Measurements from ENCODE around the gene IFT81. TPM values are rescaled to one million over a fixed set of nuclear protein-coding genes. Genes with fewer than 3 reads are reported as not detected.

Gene IFT81
- total and polyA plus RNA-seq, 2 donors from 2014 or later = 6.5 to 16.6 TPM

GRCh38 chr12:110088936-110089335, 35.2 kb upstream of the IFT81 start:
- no peak overlapping the region for H3K9ac ChIP-seq (ENCODE audit: low read length in 3 of 3)
- no peak for DNase-seq
- H3K27ac ChIP-seq (ENCODE audit: low read depth in 2 of 2, low read length in 2 of 2) = no peak overlapping the region
- no peaks in the 10 kb centered on the region for H3K36me3 ChIP-seq (ENCODE audit: control insufficient read depth in 2 of 3, insufficient read depth in 3 of 3, low read length in 3 of 3)
- no peak for FAIRE-seq
- H3K4me1 ChIP-seq (ENCODE audit: control insufficient read depth in 2 of 3, insufficient read depth in 2 of 3, low read depth in 1 of 3, low read length in 3 of 3) = no peaks in the 10 kb centered on the region
- no peak for TF ChIP-seq CTCF (IDR thresholded peaks at IDR 0.05; ENCODE audit: borderline replicate concordance, extremely low read depth, insufficient read depth)
- intact Hi-C loops (cut with DNase I) = no loop called here
- H3K27me3 ChIP-seq (ENCODE audit: control insufficient read depth, insufficient read depth, low read length) = no peaks in the 10 kb centered on the region
- H3K4me3 ChIP-seq (ENCODE audit: low read length in 3 of 3) = no peak overlapping the region
- H3K9me3 ChIP-seq (ENCODE audit: control insufficient read depth in 2 of 3, insufficient read depth in 1 of 3, low read length in 3 of 3) = no peaks in the 10 kb centered on the region

GRCh38 chr12:110090266-110091135, 33.7 kb upstream of the IFT81 start:
- H3K27me3 ChIP-seq (ENCODE audit: control insufficient read depth, insufficient read depth, low read length) = no peaks in the 10 kb centered on the region
- intact Hi-C loops (cut with DNase I) = loop anchor here (10.0 kb wide), 1 partner anchor 334 kb away; no protein-coding TSS in a partner anchor
- H3K9me3 ChIP-seq (ENCODE audit: control insufficient read depth in 2 of 3, insufficient read depth in 1 of 3, low read length in 3 of 3) = no peaks in the 10 kb centered on the region
- H3K4me1 ChIP-seq (ENCODE audit: control insufficient read depth in 2 of 3, insufficient read depth in 2 of 3, low read depth in 1 of 3, low read length in 3 of 3) = no peaks in the 10 kb centered on the region
- H3K27ac ChIP-seq (ENCODE audit: low read depth in 2 of 2, low read length in 2 of 2) = no peak overlapping the region
- TF ChIP-seq CTCF (IDR thresholded peaks at IDR 0.05; ENCODE audit: borderline replicate concordance, extremely low read depth, insufficient read depth) = no peak
- H3K36me3 ChIP-seq (ENCODE audit: control insufficient read depth in 2 of 3, insufficient read depth in 3 of 3, low read length in 3 of 3) = no peaks in the 10 kb centered on the region
- FAIRE-seq (no peak), DNase-seq (no peak)
- no peak overlapping the region for H3K4me3 ChIP-seq (ENCODE audit: low read length in 3 of 3)
- no peak overlapping the region for H3K9ac ChIP-seq (ENCODE audit: low read length in 3 of 3)

- intact Hi-C loops (cut with DNase I) = loop anchor here (10.0 kb wide), 1 partner anchor 334 kb away; no protein-coding TSS in a partner anchor
- DNase-seq (no peak), FAIRE-seq (no peak)
- no peak overlapping the region for H3K27ac ChIP-seq (ENCODE audit: low read depth in 2 of 2, low read length in 2 of 2)
- H3K9ac ChIP-seq (ENCODE audit: low read length in 3 of 3) = no peak overlapping the region
- no peaks in the 10 kb centered on the region for H3K4me1 ChIP-seq (ENCODE audit: control insufficient read depth in 2 of 3, insufficient read depth in 2 of 3, low read depth in 1 of 3, low read length in 3 of 3)
- H3K27me3 ChIP-seq (ENCODE audit: control insufficient read depth, insufficient read depth, low read length) = no peaks in the 10 kb centered on the region
- H3K9me3 ChIP-seq (ENCODE audit: control insufficient read depth in 2 of 3, insufficient read depth in 1 of 3, low read length in 3 of 3) = no peaks in the 10 kb centered on the region
- H3K36me3 ChIP-seq (ENCODE audit: control insufficient read depth in 2 of 3, insufficient read depth in 3 of 3, low read length in 3 of 3) = no peaks in the 10 kb centered on the region
- no peak overlapping the region for H3K4me3 ChIP-seq (ENCODE audit: low read length in 3 of 3)
- no peak for TF ChIP-seq CTCF (IDR thresholded peaks at IDR 0.05; ENCODE audit: borderline replicate concordance, extremely low read depth, insufficient read depth)
Measured at GRCh38 chr12:110091136-110091711, 32.9 kb upstream of the IFT81 start.

All from kidney (tissue), 14 donors.